ENCODE data around the gene DEPDC5.

Gene DEPDC5

DNA sequence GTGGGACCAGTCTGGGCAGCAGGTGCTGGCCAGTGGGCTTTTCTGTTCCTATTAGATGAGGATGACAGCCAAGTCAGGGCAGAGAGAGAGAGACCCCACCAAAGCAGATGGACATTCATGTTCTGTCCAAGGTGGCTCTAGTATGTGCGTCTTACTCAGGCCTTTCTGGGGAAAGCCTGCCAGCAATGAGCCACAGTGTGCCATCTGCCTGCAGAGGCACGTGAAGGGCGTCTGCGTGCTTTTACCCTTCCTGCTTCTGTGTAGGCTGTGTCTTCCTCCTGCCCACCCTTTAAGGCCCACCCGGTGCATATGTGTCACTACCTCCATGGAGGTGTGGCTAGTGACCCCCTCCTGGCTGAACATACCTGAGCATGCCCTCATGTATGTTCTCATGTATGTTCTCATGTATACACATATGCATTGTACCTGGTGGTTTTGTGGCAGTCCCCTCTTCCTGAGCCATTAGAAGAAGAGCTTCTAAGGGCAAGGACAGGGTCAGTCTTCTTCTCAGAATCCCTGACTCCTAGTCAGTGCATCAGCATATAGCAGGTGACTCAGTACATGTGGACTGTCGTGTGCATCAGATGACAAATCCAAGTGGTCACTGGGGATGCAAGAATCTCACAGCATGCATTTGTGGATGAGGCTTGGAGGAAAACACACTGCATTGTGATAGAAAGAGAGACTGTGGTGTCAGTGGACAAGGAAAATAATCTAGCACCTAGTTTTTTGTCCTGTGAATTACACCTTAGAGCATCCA, 100.1 kb downstream of the DEPDC5 start:
- no peak for DNase-seq

- DNase-seq, result no peak
These were observed 103.4 kb downstream of the DEPDC5 start for GRCh38 chr22:31857247-31857646.

GRCh38 chr22:31861226-31861840, 107.5 kb downstream of the DEPDC5 start:
- DNase-seq, result no peak

DNA sequence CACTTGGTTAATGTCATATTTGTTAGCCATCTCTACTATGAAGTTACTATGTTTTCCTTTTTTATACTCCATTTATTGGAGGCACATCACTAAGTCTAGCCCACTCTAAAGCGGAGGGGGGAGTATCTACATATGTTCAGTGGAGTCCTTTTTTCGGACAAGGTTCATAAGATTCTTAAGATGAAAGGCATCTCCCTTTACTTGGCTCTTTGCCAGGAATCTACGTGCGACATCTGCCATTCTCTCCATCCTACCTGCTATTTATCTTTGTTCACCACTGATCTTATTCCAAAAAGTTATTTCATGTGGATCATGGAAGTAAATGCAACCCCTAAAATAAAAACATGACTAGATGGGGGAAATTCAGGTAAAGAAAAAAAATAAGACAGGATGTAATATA, 113.1 kb downstream of the DEPDC5 start:
- peak; percentile 53 for DNase-seq

- DNase-seq, result no peak
These were observed 113.8 kb downstream of the DEPDC5 start for GRCh38 chr22:31867386-31868153.

- DNase-seq, result no peak
These were observed 115.9 kb downstream of the DEPDC5 start for GRCh38 chr22:31869739-31870138.

DNA sequence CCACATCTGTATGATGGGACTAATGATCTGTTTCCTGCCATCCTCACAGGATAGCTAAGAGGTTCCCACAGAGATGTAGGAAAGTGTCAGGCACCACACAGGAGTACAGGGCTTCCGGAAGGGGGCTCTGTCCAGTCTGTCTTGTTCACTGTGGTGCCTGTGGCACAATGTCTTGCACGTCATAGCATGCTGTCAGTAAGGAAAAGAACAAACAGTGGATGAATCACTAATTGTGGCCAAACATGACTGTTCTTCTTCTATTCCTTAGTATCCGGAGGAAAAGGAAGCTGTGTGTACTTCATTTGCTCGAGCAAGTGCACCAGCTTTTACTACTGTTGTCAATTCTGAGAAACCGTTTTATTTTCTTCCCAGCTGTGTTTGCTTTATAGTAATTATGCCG, 117.1 kb downstream of the DEPDC5 start:
- DNase-seq, result no peak

GRCh38 chr22:31871480-31871879, 117.7 kb downstream of the DEPDC5 start:
- no peak for DNase-seq

GRCh38 chr22:31872209-31872608, 118.4 kb downstream of the DEPDC5 start:
- DNase-seq, result no peak

GRCh38 chr22:31874821-31875220, 121.0 kb downstream of the DEPDC5 start:
- no peak for DNase-seq

DNA sequence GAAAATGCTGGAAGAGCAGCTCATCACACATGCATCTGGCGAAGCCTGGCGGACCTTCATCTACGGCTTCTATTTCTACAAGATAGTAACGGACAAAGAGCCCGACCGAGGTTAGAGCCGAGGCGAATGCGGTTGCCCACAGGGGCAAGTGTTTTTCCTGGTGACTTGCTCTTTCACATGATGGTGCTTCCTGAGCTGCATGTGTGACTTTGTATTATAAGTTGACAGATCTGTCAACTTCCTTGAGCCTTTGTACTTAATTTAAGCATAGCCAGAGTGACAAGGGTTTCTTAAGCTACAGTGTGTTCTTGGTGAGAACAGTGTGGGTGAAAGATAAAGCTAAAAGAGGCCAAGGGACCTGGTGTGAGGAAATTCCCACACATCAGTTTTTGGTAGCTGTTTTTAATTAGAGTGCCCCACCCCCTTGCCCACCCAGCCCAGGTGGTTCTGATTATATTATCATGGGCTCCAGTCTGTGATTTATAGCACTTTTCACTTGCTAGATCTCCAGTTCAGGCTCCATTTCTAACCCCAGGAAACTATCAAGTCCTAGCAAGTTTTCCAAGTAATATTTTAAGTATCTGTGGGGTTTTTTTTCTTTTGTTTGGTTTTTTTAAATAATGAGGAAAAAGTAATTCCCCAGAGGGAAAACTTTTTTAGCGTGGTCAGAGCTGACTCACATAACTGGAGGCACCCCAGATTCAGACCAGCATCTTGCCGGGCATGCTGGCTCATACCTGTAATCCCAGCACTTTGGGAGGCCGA, 122.5 kb downstream of the DEPDC5 start:
- DNase-seq, result no peak

DNA sequence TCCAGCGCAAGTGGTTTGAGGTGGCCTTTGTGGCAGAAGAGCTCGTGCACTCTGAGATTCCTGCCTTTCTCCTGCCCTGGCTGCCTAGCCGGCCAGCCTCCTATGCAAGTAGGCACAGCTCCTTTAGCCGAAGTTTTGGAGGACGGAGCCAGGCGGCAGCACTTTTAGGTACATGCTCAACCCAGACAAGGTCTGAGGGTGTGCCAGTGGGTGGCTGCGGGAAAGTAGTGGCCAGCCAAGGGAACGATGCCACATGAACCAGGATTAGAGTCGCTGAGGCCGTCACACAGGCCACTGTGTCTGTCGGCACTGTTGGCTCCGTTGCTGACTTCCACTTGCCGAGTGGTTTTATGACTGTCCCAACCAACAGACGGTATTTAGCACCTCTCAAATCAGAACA, 125.8 kb downstream of the DEPDC5 start:
- no peak for DNase-seq

- no peak for DNase-seq
These were observed 127.4 kb downstream of the DEPDC5 start for GRCh38 chr22:31881200-31881599.

DNA sequence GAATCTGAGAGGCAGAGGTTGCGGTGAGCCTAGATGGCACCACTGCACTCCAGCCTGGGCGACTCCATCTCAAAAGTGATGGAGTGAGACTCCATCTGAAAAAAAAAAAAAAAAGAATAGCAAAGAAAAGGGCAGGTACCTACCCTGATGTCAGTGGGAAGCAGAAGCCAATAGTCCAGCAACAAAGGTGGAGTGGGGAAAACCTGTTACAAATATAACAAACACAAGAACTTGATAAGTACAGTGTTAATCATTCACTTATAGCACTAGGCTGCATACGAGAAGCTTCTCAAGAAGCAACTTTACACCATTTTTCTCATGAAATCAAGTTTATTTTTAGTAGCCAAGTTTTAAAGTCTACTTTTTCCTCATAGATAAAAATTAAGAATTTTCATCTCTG, 128.0 kb downstream of the DEPDC5 start:
- no peak for DNase-seq

DNA sequence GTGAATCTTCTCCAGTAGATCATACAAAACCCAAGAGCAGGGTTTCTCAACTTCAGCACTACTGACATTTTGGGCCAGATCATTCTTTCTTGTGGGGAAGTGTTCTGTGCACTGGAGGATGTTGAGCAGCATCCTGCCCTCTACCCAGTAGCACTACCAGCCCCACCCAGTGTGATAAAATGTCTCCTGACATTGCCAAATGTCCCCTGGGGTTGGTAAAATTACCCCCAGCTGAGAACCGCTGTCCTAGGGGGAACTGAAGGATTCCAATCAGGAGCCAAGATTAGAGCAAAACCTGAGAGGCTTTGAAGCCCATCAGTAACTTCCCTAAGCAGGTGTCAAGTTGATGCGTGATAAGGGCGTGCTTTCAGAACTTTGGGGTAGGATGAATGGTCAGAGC, 129.2 kb downstream of the DEPDC5 start:
- DNase-seq, result no peak

- no peak for DNase-seq
These were observed 130.2 kb downstream of the DEPDC5 start for GRCh38 chr22:31883989-31884388.

- DNase-seq, result no peak
These were observed 137.7 kb downstream of the DEPDC5 start for GRCh38 chr22:31891366-31892079.

GRCh38 chr22:31892080-31892433, 138.2 kb downstream of the DEPDC5 start:
- DNase-seq, result no peak

GRCh38 chr22:31893460-31893859, 139.6 kb downstream of the DEPDC5 start:
- DNase-seq, result no peak

DNA sequence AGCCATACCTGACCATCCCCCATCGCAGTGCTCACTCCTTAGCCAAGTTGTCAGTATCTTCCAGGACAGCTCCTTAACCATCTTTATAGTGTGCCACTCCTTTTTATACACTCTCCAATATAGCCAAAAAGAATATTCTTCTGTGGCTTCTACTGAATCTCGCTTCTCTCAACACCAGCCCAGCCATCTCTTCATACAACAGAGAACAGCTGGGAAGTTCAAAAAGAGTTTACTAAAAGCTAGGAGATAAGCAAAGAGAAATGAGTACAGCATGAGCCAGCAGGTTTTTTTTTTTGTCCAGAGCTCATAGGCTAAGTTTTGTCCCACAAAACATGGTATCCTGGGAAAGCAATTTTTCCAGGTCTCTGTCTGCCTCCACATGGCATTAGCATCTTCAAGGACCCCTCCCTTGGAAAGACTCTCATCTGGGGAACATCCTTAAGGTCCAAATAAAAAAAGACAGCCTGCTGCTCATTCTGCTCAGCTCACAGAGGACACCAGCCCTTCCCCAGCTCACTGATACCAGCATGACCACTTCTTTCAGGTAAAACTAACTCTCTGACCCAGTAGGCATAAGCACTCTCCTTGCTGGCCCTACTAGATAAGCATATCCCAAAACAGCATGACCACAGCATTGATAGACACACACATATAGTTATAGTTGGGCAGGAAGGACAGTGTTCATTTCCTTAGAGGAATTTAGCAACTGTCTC, 141.7 kb downstream of the DEPDC5 start:
- DNase-seq, result no peak

- no peak for DNase-seq
These were observed 142.7 kb downstream of the DEPDC5 start for GRCh38 chr22:31896472-31896871.

All from NCI-H524 treated with DMSO at 0.1 percent for 48 hours (cell line).